Cerebellar cortex (tissue), 1 donor: Measurements from ENCODE around the gene CMSS1.

Experiments used
- DNase-seq: peaks from one replicate; pipeline ENCODE4 v3.0.0-alpha.2; 2015; ENCODE audit warnings: low spot score

Gene CMSS1

GRCh38 chr3:100183608-100184125 lies 366.0 kb downstream of the CMSS1 start:
- no peak for DNase-seq

GRCh38 chr3:100184948-100185570 lies 367.4 kb downstream of the CMSS1 start:
- DNase-seq, result no peak

GRCh38 chr3:100185847-100186246 lies 368.2 kb downstream of the CMSS1 start:
- DNase-seq, result no peak

GRCh38 chr3:100189444-100189964 lies 371.8 kb downstream of the CMSS1 start:
- DNase-seq, result no peak

GRCh38 chr3:100195375-100195774 lies 377.7 kb downstream of the CMSS1 start:
- DNase-seq, result no peak

- no peak for DNase-seq
Measured at GRCh38 chr3:100197876-100198275, 380.2 kb downstream of the CMSS1 start.

- no peak for DNase-seq
Measured at GRCh38 chr3:100198579-100199269, 381.1 kb downstream of the CMSS1 start.

- no peak for DNase-seq
Measured at GRCh38 chr3:100205171-100205570, 387.5 kb downstream of the CMSS1 start.

GRCh38 chr3:100206687-100207086 lies 389.0 kb downstream of the CMSS1 start:
- DNase-seq, result no peak

GRCh38 chr3:100207886-100208285 lies 390.2 kb downstream of the CMSS1 start:
- no peak for DNase-seq

GRCh38 chr3:100209169-100209568 lies 391.5 kb downstream of the CMSS1 start:
- no peak for DNase-seq

- no peak for DNase-seq
Measured at GRCh38 chr3:100209948-100210771, 392.5 kb downstream of the CMSS1 start.

- no peak for DNase-seq
Measured at GRCh38 chr3:100210772-100211135, 393.1 kb downstream of the CMSS1 start.

- DNase-seq, result no peak
Measured at GRCh38 chr3:100213891-100214573, 396.4 kb downstream of the CMSS1 start.

- no peak for DNase-seq
Measured at GRCh38 chr3:100214574-100214964, 396.9 kb downstream of the CMSS1 start.

GRCh38 chr3:100216713-100217112 lies 399.1 kb downstream of the CMSS1 start:
- no peak for DNase-seq

- no peak for DNase-seq
Measured at GRCh38 chr3:100221159-100221558, 403.5 kb downstream of the CMSS1 start.

- DNase-seq, result no peak
Measured at GRCh38 chr3:100225193-100225592, 407.5 kb downstream of the CMSS1 start.

- DNase-seq, result no peak
Measured at GRCh38 chr3:100225883-100226282, 408.2 kb downstream of the CMSS1 start.

GRCh38 chr3:100226712-100227429 lies 409.2 kb downstream of the CMSS1 start:
- DNase-seq, result no peak

- DNase-seq, result no peak
Measured at GRCh38 chr3:100227511-100227921, 409.9 kb downstream of the CMSS1 start.
